ENCODE data around the gene NEMP1. TPM values are rescaled to one million over a fixed set of nuclear protein-coding genes. Genes with fewer than 3 reads are reported as not detected.

Gene NEMP1
- total and polyA plus RNA-seq, 2 experiments from 2014 or later = 5.9 to 7.6 TPM

GRCh38 chr12:57119294-57120085 is 40.9 kb upstream of the NEMP1 start:
- H3K9me2 ChIP-seq (ENCODE audit: insufficient read depth) = no peaks in the 10 kb centered on the region
- no peak overlapping the region for H3K4me3 ChIP-seq
- H3K4me1 ChIP-seq (ENCODE audit: insufficient read depth) = peaks cover 16% of the 10 kb centered on the region
- in situ Hi-C loops (cut with MboI) = loop anchor here (5.0 kb wide), 1 partner anchor 58 kb away; no protein-coding TSS in a partner anchor
- 62 to 67% methylated on average over 5 of the region's 5 CpGs for WGBS, 2 experiments (ENCODE audit: low coverage in 1 of 2, low lambda C conversion rate in 2 of 2, missing lambda C conversion rate in 2 of 2)
- H3K36me3 ChIP-seq (ENCODE audit: low read depth) = no peaks in the 10 kb centered on the region
- H3K4me2 ChIP-seq (ENCODE audit: unreplicated experiment) = no peak overlapping the region
- peaks cover 17% of the 10 kb centered on the region for H3F3A ChIP-seq (ENCODE audit: insufficient read depth)
- H4K20me1 ChIP-seq (ENCODE audit: insufficient read depth) = no peaks in the 10 kb centered on the region
- DNase-seq = no peak
- H2AFZ ChIP-seq = peak overlapping the region; percentile 57
- H3K9me3 ChIP-seq (ENCODE audit: low read depth) = no peaks in the 10 kb centered on the region
- TF ChIP-seq EZH2 (IDR thresholded peaks at IDR 0.05; ENCODE audit: insufficient read depth, poor library complexity, severe bottlenecking) (no peak), EZH2phosphoT487 (IDR thresholded peaks at IDR 0.05; ENCODE audit: insufficient read depth, low read depth) (no peak)
- no peaks in the 10 kb centered on the region for H3K79me2 ChIP-seq (ENCODE audit: insufficient read depth)
- peak overlapping the region; percentile 52 for H3K27ac ChIP-seq
- H3K27me3 ChIP-seq (replicated peaks; ENCODE audit: insufficient read depth) = no peaks in the 10 kb centered on the region
- H3K9ac ChIP-seq = no peak overlapping the region

- peaks cover 16% of the 10 kb centered on the region for H3K4me1 ChIP-seq (ENCODE audit: insufficient read depth)
- in situ Hi-C loops (cut with MboI) = no loop called here
Measured at GRCh38 chr12:57118711-57119271, 40.2 kb upstream of the NEMP1 start.

GRCh38 chr12:57116580-57117281 is 38.1 kb upstream of the NEMP1 start:
- Histone ChIP-seq H3F3A (ENCODE audit: insufficient read depth) (peaks cover 16% of the 10 kb centered on the region), H3K9me3 (ENCODE audit: low read depth) (no peaks in the 10 kb centered on the region), H2AFZ (no peak overlapping the region), H3K79me2 (ENCODE audit: insufficient read depth) (no peaks in the 10 kb centered on the region), H4K20me1 (ENCODE audit: insufficient read depth) (no peaks in the 10 kb centered on the region), H3K9me2 (ENCODE audit: insufficient read depth) (no peaks in the 10 kb centered on the region), H3K27ac (no peak overlapping the region), H3K4me2 (ENCODE audit: unreplicated experiment) (no peak overlapping the region), H3K9ac (no peak overlapping the region), H3K4me3 (no peak overlapping the region), H3K4me1 (ENCODE audit: insufficient read depth) (peaks cover 23% of the 10 kb centered on the region), H3K27me3 (replicated peaks; ENCODE audit: insufficient read depth) (no peaks in the 10 kb centered on the region), H3K36me3 (ENCODE audit: low read depth) (no peaks in the 10 kb centered on the region)
- DNase-seq = no peak
- 71 to 72% methylated on average over 5 of the region's 5 CpGs for WGBS, 2 experiments (ENCODE audit: low coverage in 1 of 2, low lambda C conversion rate in 2 of 2, missing lambda C conversion rate in 2 of 2)
- in situ Hi-C loops (cut with MboI) = no loop called here
- TF ChIP-seq EZH2 (IDR thresholded peaks at IDR 0.05; ENCODE audit: insufficient read depth, poor library complexity, severe bottlenecking) (no peak), EZH2phosphoT487 (IDR thresholded peaks at IDR 0.05; ENCODE audit: insufficient read depth, low read depth) (no peak)

More at GRCh38 chr12:57118711-57119271, 40.2 kb upstream of the NEMP1 start:
- no peaks in the 10 kb centered on the region for H3K36me3 ChIP-seq (ENCODE audit: low read depth)
- no peak overlapping the region for H3K4me2 ChIP-seq (ENCODE audit: unreplicated experiment)
- TF ChIP-seq EZH2phosphoT487 (IDR thresholded peaks at IDR 0.05; ENCODE audit: insufficient read depth, low read depth) (no peak), EZH2 (IDR thresholded peaks at IDR 0.05; ENCODE audit: insufficient read depth, poor library complexity, severe bottlenecking) (no peak)
- no peaks in the 10 kb centered on the region for H3K9me2 ChIP-seq (ENCODE audit: insufficient read depth)
- peaks cover 16% of the 10 kb centered on the region for H3F3A ChIP-seq (ENCODE audit: insufficient read depth)
- H3K27me3 ChIP-seq (replicated peaks; ENCODE audit: insufficient read depth) = no peaks in the 10 kb centered on the region
- H3K79me2 ChIP-seq (ENCODE audit: insufficient read depth) = no peaks in the 10 kb centered on the region
- peak overlapping the region; percentile 52 for H3K27ac ChIP-seq
- DNase-seq = peak; percentile 64
- no peak overlapping the region for H3K9ac ChIP-seq
- H4K20me1 ChIP-seq (ENCODE audit: insufficient read depth) = no peaks in the 10 kb centered on the region
- no peak overlapping the region for H3K4me3 ChIP-seq
- peak overlapping the region; percentile 57 for H2AFZ ChIP-seq
- WGBS, 2 experiments (ENCODE audit: low coverage in 1 of 2, low lambda C conversion rate in 2 of 2, missing lambda C conversion rate in 2 of 2) = 47 to 67% methylated on average over 1 of the region's 1 CpG
- no peaks in the 10 kb centered on the region for H3K9me3 ChIP-seq (ENCODE audit: low read depth)

GRCh38 chr12:57112492-57113294 is 34.1 kb upstream of the NEMP1 start:
- peak overlapping the region; percentile 83 for H3K4me3 ChIP-seq
- H3K4me1 ChIP-seq (ENCODE audit: insufficient read depth) = peaks cover 31% of the 10 kb centered on the region
- no peaks in the 10 kb centered on the region for H3K27me3 ChIP-seq (replicated peaks; ENCODE audit: insufficient read depth)
- no peaks in the 10 kb centered on the region; the same call in 1 of the 2 replicates for H3K36me3 ChIP-seq (ENCODE audit: low read depth)
- H3K9me2 ChIP-seq (ENCODE audit: insufficient read depth) = no peaks in the 10 kb centered on the region
- H3F3A ChIP-seq (ENCODE audit: insufficient read depth) = peaks cover 6% of the 10 kb centered on the region; the same call in 1 of the 2 replicates
- H3K27ac ChIP-seq = peak overlapping the region; percentile 98
- WGBS, 2 experiments (ENCODE audit: low coverage in 1 of 2, low lambda C conversion rate in 2 of 2, missing lambda C conversion rate in 2 of 2) = 64 to 70% methylated on average over 9 of the region's 9 CpGs
- no peak for TF ChIP-seq EZH2 (IDR thresholded peaks at IDR 0.05; ENCODE audit: insufficient read depth, poor library complexity, severe bottlenecking)
- TF ChIP-seq EZH2phosphoT487 (IDR thresholded peaks at IDR 0.05; ENCODE audit: insufficient read depth, low read depth) = no peak
- peak overlapping the region; percentile 94; the same call in 1 of the 2 replicates for H3K9ac ChIP-seq
- DNase-seq = no peak
- peak overlapping the region; percentile 27; the same call in 1 of the 2 replicates for H2AFZ ChIP-seq
- no peaks in the 10 kb centered on the region for H4K20me1 ChIP-seq (ENCODE audit: insufficient read depth)
- peak overlapping the region; percentile 97 for H3K4me2 ChIP-seq (ENCODE audit: unreplicated experiment)
- H3K79me2 ChIP-seq (ENCODE audit: insufficient read depth) = peaks cover 35% of the 10 kb centered on the region
- in situ Hi-C loops (cut with MboI) = no loop called here
- no peaks in the 10 kb centered on the region for H3K9me3 ChIP-seq (ENCODE audit: low read depth)
